H1 (cell line): Measurements from ENCODE around the gene TM2D1. TPM values are rescaled to one million over a fixed set of nuclear protein-coding genes. Genes with fewer than 3 reads are reported as not detected.

Source experiments
- CTCF ChIA-PET: fragments of 300-600 bp; sonication (Branson Sonifier 250); formaldehyde crosslinking; loops from one replicate; lab custom pipeline; 2021; ENCODE audit not compliant: partially characterized antibody; lab: Charles Lee
- POLR2A ChIA-PET: fragments of 300-600 bp; sonication (Branson Sonifier 250); formaldehyde crosslinking; loops from one replicate; lab custom pipeline; 2021; ENCODE audit warnings: inconsistent platforms; ENCODE audit not compliant: partially characterized antibody; lab: Charles Lee
- DNase-seq, 2 experiments: peaks; one replicate each; pipeline versions ENCODE4 v3.0.0 to v3.0.0-alpha.2; 2010 to 2022; ENCODE audit warnings: low spot score in 2 of 2, low read depth in 1 of 2, mixed read lengths in 1 of 2
- FAIRE-seq: peaks from 2 replicates; lab custom pipeline; 2011; peaks lifted over from hg19 to GRCh38; lab: Jason Lieb, UNC
- H2AFZ ChIP-seq: 2 replicates; pipeline ENCODE4 v1.8.1; 2012; ENCODE audit warnings: low read length, inconsistent platforms
- H2AK5ac ChIP-seq: 2 replicates; pipeline ENCODE4 v1.6.1; 2013; ENCODE audit warnings: low read depth, low read length
- H2BK120ac ChIP-seq: replicated peaks from 2 replicates; pipeline ENCODE3; 2013; ENCODE audit warnings: low read depth, low read length, inconsistent platforms
- H2BK12ac ChIP-seq: 2 replicates; pipeline ENCODE4 v1.6.1; 2013; ENCODE audit warnings: low read depth, low read length
- H2BK15ac ChIP-seq: 2 replicates; pipeline ENCODE4 v1.6.1; 2013; ENCODE audit warnings: low read length
- H2BK20ac ChIP-seq: 2 replicates; pipeline ENCODE4 v1.6.1; 2013; ENCODE audit warnings: low read length
- H2BK5ac ChIP-seq: 2 replicates; pipeline ENCODE4 v1.6.1; 2013; ENCODE audit warnings: low read depth, low read length
- H3K14ac ChIP-seq: 2 replicates; pipeline ENCODE4 v1.6.1; 2013; ENCODE audit warnings: inconsistent platforms; ENCODE audit not compliant: insufficient read length
- H3K18ac ChIP-seq: 2 replicates; pipeline ENCODE4 v1.6.1; 2013; ENCODE audit warnings: low read length; ENCODE audit errors: extremely low read depth
- H3K23ac ChIP-seq: 2 replicates; pipeline ENCODE4 v1.6.1; 2013; ENCODE audit warnings: inconsistent platforms; ENCODE audit not compliant: insufficient read length
- H3K23me2 ChIP-seq: 2 replicates; pipeline ENCODE4 v1.6.1; 2013; ENCODE audit warnings: low read depth, low read length
- H3K27ac ChIP-seq: 2 replicates; pipeline ENCODE4 v1.6.1; 2011; ENCODE audit warnings: low read depth, low read length, inconsistent platforms
- H3K27me3 ChIP-seq, 4 experiments: replicated peaks in 1 of 4; 1 replicate in 1 of 4; 2 replicates in 3 of 4; pipeline versions ENCODE4 v1.6.1 to v1.8.1; 2011 to 2013; ENCODE audit warnings: low read length in 3 of 4, mild to moderate bottlenecking in 3 of 4, inconsistent platforms in 2 of 4, mixed read lengths in 2 of 4, moderate library complexity in 1 of 4; ENCODE audit not compliant: control insufficient read depth in 3 of 4, insufficient read depth in 3 of 4; ENCODE audit errors: extremely low read depth in 1 of 4
- H3K36me3 ChIP-seq, 4 experiments: 2 replicates each; pipeline versions ENCODE4 v1.6.1 to v1.8.1; 2011 to 2013; ENCODE audit warnings: mild to moderate bottlenecking in 4 of 4, low read length in 3 of 4, moderate library complexity in 2 of 4, control low read depth in 1 of 4, inconsistent platforms in 1 of 4; ENCODE audit not compliant: insufficient read depth in 4 of 4, control insufficient read depth in 2 of 4
- H3K4ac ChIP-seq: replicated peaks from 2 replicates; pipeline ENCODE3; 2013; ENCODE audit warnings: low read length, low read depth, mixed read lengths, inconsistent platforms; ENCODE audit not compliant: insufficient read length
- H3K4me1 ChIP-seq, 4 experiments: replicated peaks in 1 of 4; 1 replicate in 1 of 4; 2 replicates in 3 of 4; pipeline versions ENCODE4 v1.6.1 to v1.8.1; 2011 to 2013; ENCODE audit warnings: low read length in 3 of 4, inconsistent platforms in 2 of 4, mixed read lengths in 1 of 4; ENCODE audit not compliant: insufficient read depth in 4 of 4, control insufficient read depth in 3 of 4
- H3K4me2 ChIP-seq, 2 experiments: 2 replicates each; pipeline versions ENCODE4 v1.6.1 to v1.8.1; 2011 to 2013; ENCODE audit warnings: low read depth in 2 of 2, low read length in 2 of 2, control low read depth in 1 of 2, inconsistent platforms in 1 of 2, mild to moderate bottlenecking in 1 of 2; ENCODE audit not compliant: insufficient read depth in 1 of 2
- H3K4me3 ChIP-seq, 4 experiments: fragments of 200-600, 300-600 bp in 1 of 4; sonication (generic), shearing (Covaris generic), sonication (Bioruptor Twin) in 1 of 4; 2 replicates each; pipeline versions ENCODE4 v1.5.1 to v1.8.1; 2011 to 2016; ENCODE audit warnings: low read length in 4 of 4, low read depth in 3 of 4, control low read depth in 2 of 4, inconsistent platforms in 2 of 4, mild to moderate bottlenecking in 2 of 4, mixed read lengths in 1 of 4, moderate library complexity in 1 of 4; ENCODE audit not compliant: insufficient read depth in 2 of 4; ENCODE audit errors: extremely low read depth in 1 of 4
- H3K56ac ChIP-seq: replicated peaks from 2 replicates; pipeline ENCODE3; 2013; ENCODE audit warnings: low read depth, mild to moderate bottlenecking, mixed read lengths, low read length, inconsistent platforms; ENCODE audit not compliant: insufficient read length
- H3K79me1 ChIP-seq: 2 replicates; pipeline ENCODE4 v1.6.1; 2013; ENCODE audit warnings: low read depth, low read length, control low read depth
- H3K79me2 ChIP-seq, 2 experiments: 2 replicates each; pipeline versions ENCODE4 v1.6.1 to v1.8.1; 2012 to 2013; ENCODE audit warnings: low read length in 2 of 2, mild to moderate bottlenecking in 2 of 2, inconsistent platforms in 1 of 2; ENCODE audit not compliant: insufficient read depth in 2 of 2, control insufficient read depth in 1 of 2
- H3K9ac ChIP-seq, 4 experiments: replicated peaks in 1 of 4; 1 replicate in 1 of 4; 2 replicates in 3 of 4; pipeline versions ENCODE4 v1.6.1 to v1.8.1; 2011 to 2013; ENCODE audit warnings: low read depth in 3 of 4, low read length in 3 of 4, control low read depth in 2 of 4, mild to moderate bottlenecking in 2 of 4, moderate library complexity in 2 of 4, inconsistent platforms in 1 of 4; ENCODE audit errors: extremely low read depth in 1 of 4
- H3K9me3 ChIP-seq, 2 experiments: 2 replicates each; pipeline versions ENCODE4 v1.6.1 to v1.8.1; 2012 to 2013; ENCODE audit warnings: mild to moderate bottlenecking in 2 of 2, moderate library complexity in 2 of 2, control low read depth in 1 of 2, inconsistent platforms in 1 of 2, low read depth in 1 of 2, low read length in 1 of 2, mixed read lengths in 1 of 2; ENCODE audit not compliant: insufficient read depth in 2 of 2
- H4K20me1 ChIP-seq, 2 experiments: replicated peaks in 1 of 2; 2 replicates each; pipeline versions ENCODE3 to v1.8.1; 2011 to 2013; ENCODE audit warnings: inconsistent platforms in 2 of 2, low read length in 2 of 2, mild to moderate bottlenecking in 1 of 2; ENCODE audit not compliant: insufficient read depth in 2 of 2, control insufficient read depth in 1 of 2
- H4K5ac ChIP-seq: 2 replicates; pipeline ENCODE4 v1.6.1; 2013; ENCODE audit warnings: low read length, low read depth, mixed read lengths, inconsistent platforms; ENCODE audit not compliant: insufficient read length
- H4K8ac ChIP-seq: 2 replicates; pipeline ENCODE4 v1.8.0; 2013; ENCODE audit warnings: mild to moderate bottlenecking, moderate library complexity, low read length, inconsistent platforms; ENCODE audit not compliant: insufficient read depth; ENCODE audit errors: extremely low read depth
- H4K91ac ChIP-seq: replicated peaks from 2 replicates; pipeline ENCODE3; 2013; ENCODE audit warnings: low read length, mixed read lengths, inconsistent platforms; ENCODE audit not compliant: insufficient read length
- BACH1 ChIP-seq: IDR thresholded peaks from 2 replicates; pipeline ENCODE4 v1.6.1; 2012; ENCODE audit warnings: low read length, improper control_type of control experiment
- EP300 ChIP-seq, 2 experiments: IDR thresholded peaks; 1 replicate in 1 of 2; 2 replicates in 1 of 2; pipeline ENCODE4 v1.6.1; 2011 to 2012; ENCODE audit warnings: low read depth in 2 of 2, low read length in 2 of 2, mild to moderate bottlenecking in 2 of 2, borderline replicate concordance in 1 of 2, inconsistent platforms in 1 of 2, moderate library complexity in 1 of 2
- RFX5 ChIP-seq: IDR thresholded peaks from 2 replicates; pipeline ENCODE4 v1.6.1; 2011; ENCODE audit warnings: low read depth, low read length, improper control_type of control experiment, borderline replicate concordance
- SUZ12 ChIP-seq: fragments of 200-600 bp; sonication (generic); IDR thresholded peaks from 2 replicates; pipeline ENCODE4 v1.6.1; 2012; ENCODE audit warnings: mild to moderate bottlenecking, inconsistent platforms, low read length, moderate library complexity, mixed read lengths
- TBP ChIP-seq: IDR thresholded peaks from 2 replicates; pipeline ENCODE4 v1.6.1; 2011; ENCODE audit warnings: low read depth, low read length, improper control_type of control experiment
- TCF12 ChIP-seq: IDR thresholded peaks from 2 replicates; pipeline ENCODE4 v1.6.1; 2011; ENCODE audit warnings: low read depth, mild to moderate bottlenecking, low read length
- WGBS, 2 experiments: shearing (Covaris generic) in 1 of 2; methylation state at CpG; one replicate each; pipeline versions ENCODE4 v1.1.6 to v1.1.7; 2013 to 2015; ENCODE audit warnings: low lambda C conversion rate in 2 of 2, mixed read lengths in 2 of 2, inconsistent platforms in 1 of 2, low coverage in 1 of 2, missing lambda C conversion rate in 1 of 2; ENCODE audit not compliant: insufficient replicate concordance in 2 of 2, insufficient coverage in 1 of 2, insufficient read length in 1 of 2; ENCODE audit errors: extremely low coverage in 1 of 2, missing lambda C conversion rate in 1 of 2; 5-methylcytosine and 5-hydroxymethylcytosine counted together
- polyA plus RNA-seq, 7 experiments: library from polyadenylated mRNA; depleted of rRNA in 3 of 7; stranded (reverse) in 5 of 7; unstranded in 2 of 7; fragments of >200 nt in 5 of 7; fragments of 200-250 nt in 2 of 7; gene quantifications; 1 replicate in 5 of 7; 2 replicates in 1 of 7; 4 replicates in 1 of 7; pipeline versions ENCODE4 v1.2.1 to v1.2.3, GENCODE V29; 2011 to 2013; ENCODE audit warnings: missing spikeins in 2 of 7, mixed read lengths in 2 of 7
- total RNA-seq: library from RNA; stranded (reverse); fragmentation: NEBNext Ultra II Directional; extraction: Animal tissue kit (Norgen Biotek cat#: 25700); gene quantifications from 2 replicates; pipeline ENCODE4 v1.2.1, GENCODE V29; 2021

TM2D1 gene
- total and polyA plus RNA-seq, 2 of the 8 experiments (the other 6 are each of a cell fraction or from before 2014, with no cell fraction given): 17.7 to 20.5 TPM

GRCh38 chr1:61740751-61741700 is 16.1 kb upstream of the TM2D1 start:
- Histone ChIP-seq H3K27ac (no peak overlapping the region), H3K79me1 (peaks cover 3% of the 10 kb centered on the region; the same call in 1 of the 2 replicates), H3K56ac (no peak overlapping the region), H3K9me3 (no peaks in the 10 kb centered on the region), H3K4me1 (peaks cover 0 to 3% (median 0%) of the 10 kb centered on the region in 4 experiments; a peak in 3 of 7 replicates), H4K91ac (no peak overlapping the region), H3K4ac (no peak overlapping the region), H2BK120ac (no peak overlapping the region), H3K36me3 (no peaks in the 10 kb centered on the region), H3K9ac (no peak overlapping the region), H3K4me2 (peak overlapping the region; percentile 72 to 78), H4K20me1 (no peaks in the 10 kb centered on the region), H3K27me3 (no peaks in the 10 kb centered on the region), H3K79me2 (peaks cover 14 to 27% of the 10 kb centered on the region in 2 experiments), H3K4me3 (peak overlapping the region in 2 of 4 experiments; percentile 89 to 90; a peak in 4 of 8 replicates), H2BK12ac (no peak overlapping the region), H3K18ac (no peak overlapping the region), H3K23ac (no peak overlapping the region), H4K8ac (no peak overlapping the region), H2AFZ (no peak overlapping the region), H2BK5ac (no peak overlapping the region), H3K23me2 (peaks cover 3% of the 10 kb centered on the region; the same call in 1 of the 2 replicates), H2AK5ac (no peak overlapping the region), H2BK15ac (no peak overlapping the region), H4K5ac (no peak overlapping the region), H3K14ac (no peak overlapping the region), H2BK20ac (no peak overlapping the region)
- ChIA-PET POLR2A (no interaction called here), CTCF (no interaction called here)
- DNase-seq: no peak
- WGBS, 2 experiments: 83% methylated on average over 19 of the region's 19 CpGs; no CpG with 5 or more reads in 1 of the 2 experiments
- no peak for TF ChIP-seq BACH1
- no peak for TF ChIP-seq EP300 (IDR thresholded peaks at IDR 0.05; ENCODE audit: borderline replicate concordance in 1 of 2, low read depth in 2 of 2, low read length in 2 of 2)
- TF ChIP-seq SUZ12: no peak
- no peak for TF ChIP-seq TCF12
- no peak for TF ChIP-seq RFX5
- no peak for TF ChIP-seq TBP
- FAIRE-seq: no peak
